H1 (cell line): ENCODE results near the gene IL1RAP. TPM values are rescaled to one million over a fixed set of nuclear protein-coding genes. Genes with fewer than 3 reads are reported as not detected.

Source experiments
- E2F6 ChIP-seq: IDR thresholded peaks from 2 replicates; pipeline ENCODE4 v1.6.1; 2012; ENCODE audit warnings: inconsistent platforms
- RNF2 ChIP-seq: fragments of 200-900, 300-1000 bp; sonication (generic); IDR thresholded peaks from 2 replicates; pipeline ENCODE4 v1.7.1; 2016; ENCODE audit warnings: borderline replicate concordance, low read depth, mild to moderate bottlenecking, antibody characterized with exemption, low read length; ENCODE audit not compliant: poor library complexity, severe bottlenecking; ENCODE audit errors: missing control alignments
- SP2 ChIP-seq: IDR thresholded peaks from 2 replicates; pipeline ENCODE4 v1.6.1; 2012; ENCODE audit warnings: mild to moderate bottlenecking, low read length, inconsistent platforms
- TAF1 ChIP-seq: IDR thresholded peaks from 2 replicates; pipeline ENCODE4 v1.6.1; 2011; ENCODE audit warnings: mild to moderate bottlenecking, low read depth, low read length
- polyA plus RNA-seq, 7 experiments: library from polyadenylated mRNA; depleted of rRNA in 3 of 7; stranded (reverse) in 5 of 7; unstranded in 2 of 7; fragments of >200 nt in 5 of 7; fragments of 200-250 nt in 2 of 7; gene quantifications; 1 replicate in 5 of 7; 2 replicates in 1 of 7; 4 replicates in 1 of 7; pipeline versions ENCODE4 v1.2.1 to v1.2.3, GENCODE V29; 2011 to 2013; ENCODE audit warnings: missing spikeins in 2 of 7, mixed read lengths in 2 of 7
- total RNA-seq: library from RNA; stranded (reverse); fragmentation: NEBNext Ultra II Directional; extraction: Animal tissue kit (Norgen Biotek cat#: 25700); gene quantifications from 2 replicates; pipeline ENCODE4 v1.2.1, GENCODE V29; 2021

IL1RAP gene
- total and polyA plus RNA-seq, 2 of the 8 experiments (the other 6 are each of a cell fraction or from before 2014, with no cell fraction given), result 2.4 to 3.9 TPM

- TF ChIP-seq E2F6 (peak; percentile 69), RNF2 (no peak), TAF1 (0 out of 2 replicates have a peak, but pooled peaks have one; percentile 36), SP2 (no peak)
Measured at GRCh38 chr3:190513409-190514370, at the start of gene IL1RAP (continued).
